ENCODE data around the gene SDC1. TPM values are rescaled to one million over a fixed set of nuclear protein-coding genes. Genes with fewer than 3 reads are reported as not detected.

Gene SDC1
- total RNA-seq, 6 experiments from 2014 or later, result 260 to 452 (median 415) TPM

GRCh38 chr2:20173064-20173463 lies 51.9 kb downstream of the SDC1 start:
- peak in 2 of 3 donors; percentile 60 to 69 for DNase-seq
- 86% methylated on average over 2 of the region's 5 CpGs for WGBS (ENCODE audit: insufficient coverage, low coverage, low lambda C conversion rate, missing lambda C conversion rate)
- Histone ChIP-seq H3K4me1 (peaks cover 0 to 17% (median 7%) of the 10 kb centered on the region in 4 donors), H3K27ac (no peak overlapping the region), H3K9me3 (no peaks in the 10 kb centered on the region), H3K27me3 (no peaks in the 10 kb centered on the region), H3K4me3 (no peak overlapping the region), H3K36me3 (no peaks in the 10 kb centered on the region)
- TF ChIP-seq CTCF (IDR thresholded peaks at IDR 0.05) (no peak), POLR2A (IDR thresholded peaks at IDR 0.05) (no peak)
- peak in 3 of 4 donors; percentile 36 to 59 (median 42) for ATAC-seq
- intact Hi-C loops (cut with DNase I), result no loop called here

- peaks cover 0 to 17% (median 7%) of the 10 kb centered on the region in 4 donors for H3K4me1 ChIP-seq
- H3K27ac ChIP-seq, result peak overlapping the region in 2 of 3 donors; percentile 41 to 68
- H3K4me3 ChIP-seq, result no peak overlapping the region
- TF ChIP-seq CTCF (IDR thresholded peaks at IDR 0.05), result no peak
- no peak for TF ChIP-seq POLR2A (IDR thresholded peaks at IDR 0.05)
- ATAC-seq (peak in 3 of 4 donors; percentile 15 to 63 (median 40)), DNase-seq (no peak)
- intact Hi-C loops (cut with DNase I), result no loop called here
- H3K36me3 ChIP-seq, result no peaks in the 10 kb centered on the region
- 69% methylated on average over 8 of the region's 13 CpGs for WGBS (ENCODE audit: insufficient coverage, low coverage, low lambda C conversion rate, missing lambda C conversion rate)
- no peaks in the 10 kb centered on the region for H3K9me3 ChIP-seq
- no peaks in the 10 kb centered on the region for H3K27me3 ChIP-seq
Measured at GRCh38 chr2:20172273-20173055, 52.5 kb downstream of the SDC1 start.

GRCh38 chr2:20171445-20171977 lies 53.4 kb downstream of the SDC1 start:
- ATAC-seq, result peak; percentile 67 to 84 (median 75)
- no peak for TF ChIP-seq POLR2A (IDR thresholded peaks at IDR 0.05)
- no peak for TF ChIP-seq CTCF (IDR thresholded peaks at IDR 0.05)
- H3K27ac ChIP-seq, result peak overlapping the region in 2 of 3 donors; percentile 41 to 68
- DNase-seq, result peak in 1 of 3 donors; percentile 78
- H3K27me3 ChIP-seq, result no peaks in the 10 kb centered on the region
- 27% methylated on average over 2 of the region's 3 CpGs for WGBS (ENCODE audit: insufficient coverage, low coverage, low lambda C conversion rate, missing lambda C conversion rate)
- intact Hi-C loops (cut with DNase I), result no loop called here
- no peaks in the 10 kb centered on the region for H3K36me3 ChIP-seq
- no peaks in the 10 kb centered on the region for H3K9me3 ChIP-seq
- peaks cover 0 to 17% (median 7%) of the 10 kb centered on the region in 4 donors for H3K4me1 ChIP-seq
- H3K4me3 ChIP-seq, result no peak overlapping the region

- no peak for ATAC-seq
- TF ChIP-seq POLR2A (IDR thresholded peaks at IDR 0.05), result no peak
- TF ChIP-seq CTCF (IDR thresholded peaks at IDR 0.05), result no peak
- Histone ChIP-seq H3K36me3 (no peaks in the 10 kb centered on the region), H3K27me3 (no peaks in the 10 kb centered on the region), H3K4me3 (no peak overlapping the region), H3K27ac (peak overlapping the region in 2 of 3 donors; percentile 41 to 68), H3K4me1 (peaks cover 0 to 17% (median 7%) of the 10 kb centered on the region in 4 donors), H3K9me3 (no peaks in the 10 kb centered on the region)
- WGBS (ENCODE audit: insufficient coverage, low coverage, low lambda C conversion rate, missing lambda C conversion rate), result 61% methylated on average over 6 of the region's 14 CpGs
- intact Hi-C loops (cut with DNase I), result no loop called here
- no peak for DNase-seq
Measured at GRCh38 chr2:20170704-20171250, 54.2 kb downstream of the SDC1 start.

Measured in right lobe of liver (tissue), 6 donors.